Coronary artery (tissue), 2 donors: Measurements from ENCODE around the gene NEDD4L.

ENCODE experiments used
- DNase-seq: peaks from one replicate; pipeline ENCODE4 v3.0.0-alpha.2; 2017; ENCODE audit warnings: low spot score
- H3K27ac ChIP-seq, 2 donors: fragments of 200-600 bp; sonication (generic); one replicate each; pipeline ENCODE4 v1.5.1; 2016 to 2019
- H3K4me3 ChIP-seq: fragments of 200-600 bp; sonication (generic); 2 replicates; pipeline ENCODE4 v1.5.1; 2016; ENCODE audit warnings: mild to moderate bottlenecking, moderate library complexity
- TF ChIP-seq, protein P1 (sequence below): fragments of 200-600 bp; sonication (generic); IDR thresholded peaks from one replicate; pipeline ENCODE4 v1.5.1; 2019; ENCODE audit warnings: antibody characterized with exemption

Gene NEDD4L

DNA sequence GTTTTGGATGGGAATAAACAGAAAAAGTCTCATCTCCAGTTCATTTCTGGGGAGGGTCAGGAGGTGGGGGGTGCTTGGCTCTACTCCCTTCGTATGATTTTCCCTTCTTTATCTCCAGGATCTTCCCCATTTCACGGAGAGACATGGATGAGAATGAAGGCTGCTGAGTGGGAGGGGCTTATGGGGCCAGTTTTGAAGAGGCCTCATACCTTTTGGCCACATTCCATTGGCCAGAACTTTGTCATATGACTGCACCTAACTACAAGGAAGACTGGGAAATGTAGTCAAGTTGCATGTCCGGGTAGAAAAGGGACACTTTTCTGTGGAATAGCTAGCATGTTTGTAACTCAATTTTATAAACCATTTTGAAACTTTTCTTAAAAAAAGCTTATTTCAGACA lies 117.6 kb downstream of the NEDD4L start:
- H3K4me3 ChIP-seq: no peak overlapping the region
- no peak for DNase-seq
- H3K27ac ChIP-seq: no peak overlapping the region
- TF ChIP-seq, protein P1, sequence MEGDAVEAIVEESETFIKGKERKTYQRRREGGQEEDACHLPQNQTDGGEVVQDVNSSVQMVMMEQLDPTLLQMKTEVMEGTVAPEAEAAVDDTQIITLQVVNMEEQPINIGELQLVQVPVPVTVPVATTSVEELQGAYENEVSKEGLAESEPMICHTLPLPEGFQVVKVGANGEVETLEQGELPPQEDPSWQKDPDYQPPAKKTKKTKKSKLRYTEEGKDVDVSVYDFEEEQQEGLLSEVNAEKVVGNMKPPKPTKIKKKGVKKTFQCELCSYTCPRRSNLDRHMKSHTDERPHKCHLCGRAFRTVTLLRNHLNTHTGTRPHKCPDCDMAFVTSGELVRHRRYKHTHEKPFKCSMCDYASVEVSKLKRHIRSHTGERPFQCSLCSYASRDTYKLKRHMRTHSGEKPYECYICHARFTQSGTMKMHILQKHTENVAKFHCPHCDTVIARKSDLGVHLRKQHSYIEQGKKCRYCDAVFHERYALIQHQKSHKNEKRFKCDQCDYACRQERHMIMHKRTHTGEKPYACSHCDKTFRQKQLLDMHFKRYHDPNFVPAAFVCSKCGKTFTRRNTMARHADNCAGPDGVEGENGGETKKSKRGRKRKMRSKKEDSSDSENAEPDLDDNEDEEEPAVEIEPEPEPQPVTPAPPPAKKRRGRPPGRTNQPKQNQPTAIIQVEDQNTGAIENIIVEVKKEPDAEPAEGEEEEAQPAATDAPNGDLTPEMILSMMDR: no peak

DNA sequence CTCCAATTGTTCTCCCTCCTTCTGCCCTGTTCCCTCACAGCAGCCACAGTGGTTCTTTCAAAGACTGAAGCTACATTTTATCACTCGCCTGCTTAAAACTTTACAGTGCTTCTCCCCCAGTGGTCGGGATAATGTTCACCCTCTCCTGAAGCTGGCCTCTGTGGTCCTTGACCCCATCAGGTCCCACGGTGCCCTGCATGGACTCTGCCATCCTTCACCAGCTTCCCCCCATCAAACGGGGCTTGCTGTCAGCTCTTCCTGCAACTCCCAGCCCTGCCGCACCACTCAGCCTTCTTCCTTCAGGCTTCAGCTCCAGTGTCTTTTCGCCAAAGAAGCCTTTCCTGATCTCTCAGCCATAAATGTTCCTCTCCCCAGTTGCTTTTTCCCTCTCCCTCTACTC lies 118.1 kb downstream of the NEDD4L start:
- no peak for DNase-seq
- Histone ChIP-seq H3K27ac (no peak overlapping the region), H3K4me3 (no peak overlapping the region)
- TF ChIP-seq, protein P1: no peak

DNA sequence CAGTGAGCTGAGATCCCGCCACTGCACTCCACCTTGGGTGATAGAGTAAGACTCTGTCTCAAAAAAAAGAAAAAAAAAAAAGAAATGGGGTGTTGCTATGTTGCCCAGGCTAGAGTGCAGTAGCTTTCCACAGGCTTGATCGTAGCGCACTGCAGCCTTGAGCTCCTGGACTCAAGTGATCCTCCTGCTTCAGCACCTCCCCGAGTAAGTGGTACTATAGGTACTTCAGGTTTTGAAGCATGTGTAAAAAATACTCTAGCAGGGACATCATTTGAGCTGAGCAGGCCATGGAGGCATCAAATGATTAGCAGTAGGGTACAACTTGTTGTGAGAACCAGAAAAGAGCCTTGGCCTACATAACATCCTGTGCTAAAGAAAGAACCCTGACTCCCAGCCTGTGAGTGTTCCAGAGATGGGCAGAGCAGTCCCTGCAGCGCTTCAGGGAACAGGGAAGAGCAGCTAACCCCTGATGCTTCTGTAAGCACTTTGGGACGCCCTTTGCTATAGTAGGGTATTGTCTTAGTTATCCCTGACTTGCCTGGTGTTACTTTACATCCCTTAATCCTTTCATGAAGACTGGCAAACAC lies 119.1 kb downstream of the NEDD4L start:
- Histone ChIP-seq H3K27ac (no peak overlapping the region), H3K4me3 (no peak overlapping the region)
- TF ChIP-seq, protein P1: no peak
- no peak for DNase-seq

DNA sequence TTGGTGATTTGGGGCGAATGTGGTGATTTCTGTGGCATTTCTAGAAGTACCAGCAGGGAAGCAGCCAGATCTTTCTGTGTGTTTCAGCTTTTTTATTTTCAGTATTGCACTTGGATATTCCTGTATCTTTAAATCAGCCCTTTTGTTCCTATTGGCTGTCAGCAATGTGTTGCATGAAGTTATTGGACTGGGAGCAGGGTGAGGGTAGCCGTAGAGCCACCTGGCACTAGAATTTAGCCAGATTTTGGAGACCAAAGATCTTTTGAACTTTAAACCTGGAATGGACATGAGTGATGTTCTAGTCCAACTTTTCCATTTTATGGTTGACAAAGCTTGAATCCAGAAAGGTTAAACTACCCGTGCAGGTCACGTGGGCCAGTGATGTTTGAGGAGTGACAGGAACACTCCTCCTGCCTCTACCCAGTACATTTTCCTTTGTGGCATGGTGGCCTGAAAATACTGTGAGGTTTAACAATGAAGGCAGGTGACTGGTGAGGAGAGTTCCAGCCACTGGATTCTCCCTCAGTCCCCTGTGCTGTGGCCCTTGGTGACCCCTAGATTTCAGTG lies 122.3 kb downstream of the NEDD4L start:
- Histone ChIP-seq H3K4me3 (no peak overlapping the region), H3K27ac (no peak overlapping the region)
- TF ChIP-seq, protein P1: no peak
- DNase-seq: no peak

DNA sequence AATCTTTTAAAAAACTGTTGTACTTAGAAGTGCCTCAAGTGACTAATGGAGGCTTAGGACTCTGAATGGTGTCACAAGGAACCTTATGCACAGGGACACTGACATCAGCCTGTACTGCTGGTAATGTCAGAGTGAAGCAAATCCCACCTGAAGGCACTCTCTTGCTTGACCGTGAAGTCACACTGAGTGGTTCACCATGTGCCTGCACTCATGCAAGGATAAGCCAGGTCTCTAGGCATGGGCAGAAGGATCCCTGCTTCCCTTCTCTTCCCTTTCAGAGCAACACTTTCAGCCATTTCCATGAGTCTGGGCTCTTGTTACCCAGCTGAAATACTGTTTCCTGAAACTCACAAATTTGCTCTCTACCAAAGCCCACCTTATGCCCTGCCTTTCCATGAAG lies 123.0 kb downstream of the NEDD4L start:
- TF ChIP-seq, protein P1: no peak

DNA sequence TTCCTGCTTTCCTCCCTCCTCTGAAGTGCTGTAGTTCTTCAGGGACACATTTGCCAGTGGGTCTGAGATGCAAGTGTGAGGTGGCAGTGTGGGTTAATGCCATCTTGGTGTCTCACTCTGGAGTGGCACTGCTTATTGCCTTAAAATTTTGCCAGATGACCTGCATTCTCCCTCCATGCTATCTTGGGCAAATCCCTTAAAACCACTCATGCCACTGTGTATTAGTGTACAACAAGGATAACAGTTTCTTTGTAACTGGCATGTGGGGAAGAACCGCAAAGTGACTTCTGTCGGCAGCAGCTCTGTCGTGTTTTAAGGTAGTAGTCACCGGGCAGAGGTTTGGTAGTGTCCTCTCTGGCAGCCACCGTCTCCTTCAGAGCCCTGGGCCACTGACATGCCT lies 124.2 kb downstream of the NEDD4L start:
- TF ChIP-seq, protein P1: no peak
- H3K27ac ChIP-seq: no peak overlapping the region
- no peak overlapping the region for H3K4me3 ChIP-seq
- no peak for DNase-seq

More for the DNA sequence above, 123.0 kb downstream of the NEDD4L start:
- Histone ChIP-seq H3K4me3 (no peak overlapping the region), H3K27ac (no peak overlapping the region)
- DNase-seq: no peak

DNA sequence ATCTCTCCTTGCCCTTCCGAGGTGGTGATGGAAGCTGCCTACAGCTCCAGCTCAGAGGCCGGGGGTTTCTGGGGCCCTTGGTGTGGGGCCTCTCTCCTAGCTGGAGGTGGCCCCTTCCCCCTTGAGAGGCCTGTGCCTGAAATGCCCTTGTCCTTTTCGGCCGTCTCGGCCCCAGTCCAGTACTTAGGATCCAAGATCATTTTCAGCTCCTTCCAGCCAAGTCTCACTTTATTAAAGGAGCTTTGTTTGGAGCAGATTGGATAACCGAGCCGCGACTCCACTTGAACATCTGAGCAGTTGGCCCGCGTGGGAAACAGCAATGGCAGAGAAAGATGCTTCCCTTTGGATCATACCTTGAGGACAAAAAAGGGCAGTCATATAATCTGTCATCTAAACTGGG lies 125.0 kb downstream of the NEDD4L start:
- DNase-seq: no peak
- Histone ChIP-seq H3K27ac (no peak overlapping the region), H3K4me3 (no peak overlapping the region)
- TF ChIP-seq, protein P1: no peak
